NB4 (cell line): ENCODE measurements around the gene HTT.

ENCODE experiments used
- DNase-seq: peaks from one replicate; pipeline ENCODE4 v3.0.0; 2010; ENCODE audit warnings: low read depth
- H3K4me3 ChIP-seq: one replicate; pipeline ENCODE4 v1.5.1; 2011; ENCODE audit warnings: mild to moderate bottlenecking, low read depth, low read length, moderate library complexity
- MYC ChIP-seq: IDR thresholded peaks from 2 replicates; pipeline ENCODE4 v1.6.1; 2011; ENCODE audit warnings: low read depth, low read length
- POLR2A ChIP-seq: IDR thresholded peaks from 2 replicates; pipeline ENCODE4 v1.6.1; 2011; ENCODE audit warnings: mild to moderate bottlenecking; ENCODE audit not compliant: insufficient read length; ENCODE audit errors: extremely low read depth
- TF ChIP-seq, protein P1 (sequence below): IDR thresholded peaks from one replicate; pipeline ENCODE4 v1.5.1; 2012; ENCODE audit warnings: low read depth, low read length
- TF ChIP-seq, protein P2 (sequence below): IDR thresholded peaks from 2 replicates; pipeline ENCODE4 v1.6.1; 2011; ENCODE audit warnings: low read depth, low read length

HTT gene

GRCh38 chr4:3211866-3212265 lies 137.4 kb downstream of the HTT start:
- TF ChIP-seq, protein P1, sequence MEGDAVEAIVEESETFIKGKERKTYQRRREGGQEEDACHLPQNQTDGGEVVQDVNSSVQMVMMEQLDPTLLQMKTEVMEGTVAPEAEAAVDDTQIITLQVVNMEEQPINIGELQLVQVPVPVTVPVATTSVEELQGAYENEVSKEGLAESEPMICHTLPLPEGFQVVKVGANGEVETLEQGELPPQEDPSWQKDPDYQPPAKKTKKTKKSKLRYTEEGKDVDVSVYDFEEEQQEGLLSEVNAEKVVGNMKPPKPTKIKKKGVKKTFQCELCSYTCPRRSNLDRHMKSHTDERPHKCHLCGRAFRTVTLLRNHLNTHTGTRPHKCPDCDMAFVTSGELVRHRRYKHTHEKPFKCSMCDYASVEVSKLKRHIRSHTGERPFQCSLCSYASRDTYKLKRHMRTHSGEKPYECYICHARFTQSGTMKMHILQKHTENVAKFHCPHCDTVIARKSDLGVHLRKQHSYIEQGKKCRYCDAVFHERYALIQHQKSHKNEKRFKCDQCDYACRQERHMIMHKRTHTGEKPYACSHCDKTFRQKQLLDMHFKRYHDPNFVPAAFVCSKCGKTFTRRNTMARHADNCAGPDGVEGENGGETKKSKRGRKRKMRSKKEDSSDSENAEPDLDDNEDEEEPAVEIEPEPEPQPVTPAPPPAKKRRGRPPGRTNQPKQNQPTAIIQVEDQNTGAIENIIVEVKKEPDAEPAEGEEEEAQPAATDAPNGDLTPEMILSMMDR: no peak
- TF ChIP-seq POLR2A (no peak), MYC (no peak)
- TF ChIP-seq, protein P2, sequence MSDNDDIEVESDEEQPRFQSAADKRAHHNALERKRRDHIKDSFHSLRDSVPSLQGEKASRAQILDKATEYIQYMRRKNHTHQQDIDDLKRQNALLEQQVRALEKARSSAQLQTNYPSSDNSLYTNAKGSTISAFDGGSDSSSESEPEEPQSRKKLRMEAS: no peak
- no peak for DNase-seq
- H3K4me3 ChIP-seq: no peak overlapping the region

DNA sequence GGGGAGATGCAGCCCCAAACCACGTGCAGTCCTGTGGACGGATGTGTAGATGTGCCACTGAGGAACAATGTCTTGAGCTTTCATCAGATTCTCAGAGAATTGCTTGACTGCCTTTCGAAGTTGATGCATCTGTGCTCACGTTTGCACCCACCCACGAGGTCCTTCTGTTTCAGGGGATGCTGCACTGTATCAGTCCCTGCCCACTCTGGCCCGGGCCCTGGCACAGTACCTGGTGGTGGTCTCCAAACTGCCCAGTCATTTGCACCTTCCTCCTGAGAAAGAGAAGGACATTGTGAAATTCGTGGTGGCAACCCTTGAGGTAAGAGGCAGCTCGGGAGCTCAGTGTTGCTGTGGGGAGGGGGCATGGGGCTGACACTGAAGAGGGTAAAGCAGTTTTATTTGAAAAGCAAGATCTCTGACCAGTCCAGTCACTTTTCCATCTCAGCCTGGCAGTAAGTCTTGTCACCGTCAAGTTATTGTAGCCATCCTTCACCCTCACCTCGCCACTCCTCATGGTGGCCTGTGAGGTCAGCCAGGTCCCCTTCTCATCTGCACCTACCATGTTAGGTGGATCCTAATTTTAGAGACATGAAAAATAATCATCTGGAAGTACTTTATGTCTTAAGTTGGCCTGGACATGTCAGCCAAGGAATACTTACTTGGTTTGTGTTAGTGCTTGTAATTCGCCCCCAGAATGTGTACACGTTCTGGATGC lies 138.1 kb downstream of the HTT start:
- DNase-seq: no peak
- TF ChIP-seq MYC: no peak
- TF ChIP-seq, protein P2: no peak
- TF ChIP-seq, protein P1: no peak
- no peak for TF ChIP-seq POLR2A
- H3K4me3 ChIP-seq: no peak overlapping the region

- no peak overlapping the region for H3K4me3 ChIP-seq
Measured at GRCh38 chr4:3213106-3213425, 138.6 kb downstream of the HTT start.

GRCh38 chr4:3213661-3214250 lies 139.3 kb downstream of the HTT start:
- TF ChIP-seq, protein P2: no peak
- no peak for TF ChIP-seq POLR2A
- TF ChIP-seq, protein P1: no peak
- TF ChIP-seq MYC: no peak
- DNase-seq: no peak
- no peak overlapping the region for H3K4me3 ChIP-seq

More at GRCh38 chr4:3213106-3213425, 138.6 kb downstream of the HTT start:
- no peak for TF ChIP-seq MYC
- no peak for DNase-seq

DNA sequence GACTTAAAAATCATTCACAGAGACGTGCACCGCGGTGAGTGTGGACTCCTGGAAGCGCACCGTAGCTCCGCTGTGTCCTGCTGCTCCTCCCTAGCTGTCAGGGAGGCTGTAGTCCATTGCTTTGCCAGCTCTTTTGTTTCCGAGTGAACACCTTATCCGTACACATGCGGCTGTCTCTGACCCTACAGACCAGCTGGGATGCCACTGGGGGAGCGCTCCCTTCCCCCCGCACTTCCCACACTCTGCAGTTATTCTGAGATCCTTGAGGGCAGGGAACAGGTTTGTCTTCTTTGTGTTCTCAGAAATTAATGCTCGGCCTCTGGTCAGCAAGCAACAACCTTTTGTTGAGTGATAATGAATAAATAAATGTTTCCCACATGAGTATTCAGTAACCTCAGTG lies 140.8 kb downstream of the HTT start:
- TF ChIP-seq, protein P1: no peak
- TF ChIP-seq MYC (no peak), POLR2A (no peak)
- TF ChIP-seq, protein P2: no peak
- no peak for DNase-seq
- no peak overlapping the region for H3K4me3 ChIP-seq

- DNase-seq: no peak
- no peak overlapping the region for H3K4me3 ChIP-seq
- TF ChIP-seq, protein P1: no peak
- TF ChIP-seq POLR2A (no peak), MYC (no peak)
- TF ChIP-seq, protein P2: no peak
Measured at GRCh38 chr4:3215733-3216132, 141.3 kb downstream of the HTT start.
